HepG2 (cell line): ENCODE data around the gene OAT. TPM values are rescaled to one million over a fixed set of nuclear protein-coding genes. Genes with fewer than 3 reads are reported as not detected.

Experiments
- CREM ChIP-seq, 2 experiments: sonication (generic) in 1 of 2; formaldehyde crosslinking in 1 of 2; IDR thresholded peaks; 2 replicates each; pipeline versions ENCODE4 v1.4.0 to v1.6.1; 2016 to 2020; ENCODE audit warnings: antibody characterized with exemption in 1 of 2, mild to moderate bottlenecking in 1 of 2, missing genetic modification reagents in 1 of 2
- DMAP1 ChIP-seq: IDR thresholded peaks from 2 replicates; pipeline ENCODE4 v1.6.1; 2016
- EEA1 ChIP-seq: sonication (generic); formaldehyde crosslinking; IDR thresholded peaks from 2 replicates; pipeline ENCODE4 v1.5.1; 2020; ENCODE audit warnings: mild to moderate bottlenecking, missing genetic modification reagents, borderline replicate concordance
- FOXA3 ChIP-seq: IDR thresholded peaks from 2 replicates; pipeline ENCODE4 v1.6.1; 2016; ENCODE audit warnings: missing genetic modification reagents, missing compliant biosample characterization
- FOXO1 ChIP-seq: sonication (generic); formaldehyde crosslinking; IDR thresholded peaks from 2 replicates; pipeline ENCODE4 v1.4.0; 2020; ENCODE audit warnings: missing genetic modification reagents
- HNF4A ChIP-seq: sonication (generic); formaldehyde crosslinking; IDR thresholded peaks from 2 replicates; pipeline ENCODE4 v1.4.0; 2020; ENCODE audit warnings: missing genetic modification reagents
- JUNB ChIP-seq: sonication (generic); formaldehyde crosslinking; IDR thresholded peaks from 2 replicates; pipeline ENCODE4 v1.8.0; 2022; ENCODE audit warnings: missing genetic modification reagents, mild to moderate bottlenecking, borderline replicate concordance
- MXD4 ChIP-seq: IDR thresholded peaks from 2 replicates; pipeline ENCODE4 v1.6.1; 2016; ENCODE audit warnings: mild to moderate bottlenecking, missing biosample characterization, missing genetic modification reagents
- NCOA1 ChIP-seq: sonication (generic); formaldehyde crosslinking; IDR thresholded peaks from 2 replicates; pipeline ENCODE4 v1.9.0; 2021; ENCODE audit warnings: missing genetic modification reagents
- NCOR1 ChIP-seq: fragments of 200-600 bp; sonication (generic); IDR thresholded peaks from 2 replicates; pipeline ENCODE4 v1.7.0; 2017; ENCODE audit warnings: antibody characterized with exemption, low read length, borderline replicate concordance
- NFE2L2 ChIP-seq: fragments of 150-350 bp; IDR thresholded peaks from 2 replicates; pipeline ENCODE4 v1.6.1; 2014; ENCODE audit warnings: low read length
- NR2F2 ChIP-seq: IDR thresholded peaks from 2 replicates; pipeline ENCODE4 v1.6.1; 2012; ENCODE audit warnings: low read depth, inconsistent platforms, borderline replicate concordance
- POLR2A ChIP-seq, 2 experiments: IDR thresholded peaks; 2 replicates each; pipeline ENCODE4 v1.6.1; 2011; ENCODE audit warnings: low read depth in 2 of 2, low read length in 2 of 2, mild to moderate bottlenecking in 1 of 2, moderate library complexity in 1 of 2; ENCODE audit not compliant: insufficient read depth in 1 of 2
- PTBP1 ChIP-seq: fragments of 200-400 bp; formaldehyde crosslinking; IDR thresholded peaks from 2 replicates; pipeline ENCODE4 v1.6.1; 2018; ENCODE audit warnings: low read length, low read depth; ENCODE audit not compliant: poor library complexity, severe bottlenecking
- RAD21 ChIP-seq: fragments of 450-650 bp; formaldehyde crosslinking; IDR thresholded peaks from 2 replicates; pipeline ENCODE4 v1.5.0; 2020; ENCODE audit warnings: mild to moderate bottlenecking
- SIX1 ChIP-seq: sonication (generic); formaldehyde crosslinking; IDR thresholded peaks from 2 replicates; pipeline ENCODE4 v1.4.0; 2020; ENCODE audit warnings: missing genetic modification reagents, borderline replicate concordance
- TBX2 ChIP-seq: sonication (generic); formaldehyde crosslinking; IDR thresholded peaks from 2 replicates; pipeline ENCODE4 v1.5.0; 2020; ENCODE audit warnings: missing genetic modification reagents, mild to moderate bottlenecking, borderline replicate concordance
- THAP9 ChIP-seq: sonication (generic); formaldehyde crosslinking; IDR thresholded peaks from 2 replicates; pipeline ENCODE4; 2020; ENCODE audit warnings: missing genetic modification reagents, mild to moderate bottlenecking, borderline replicate concordance
- TRIM22 ChIP-seq: fragments of 450-650 bp; IDR thresholded peaks from 2 replicates; pipeline ENCODE4 v1.6.1; 2017
- ZBTB34 ChIP-seq: sonication (generic); formaldehyde crosslinking; IDR thresholded peaks from 2 replicates; pipeline ENCODE4 v1.8.0; 2022; ENCODE audit warnings: mild to moderate bottlenecking, missing genetic modification reagents
- ZBTB42 ChIP-seq: sonication (generic); formaldehyde crosslinking; IDR thresholded peaks from 2 replicates; pipeline ENCODE4 v1.5.0; 2020; ENCODE audit warnings: mild to moderate bottlenecking, missing genetic modification reagents
- ZNF263 ChIP-seq: sonication (generic); formaldehyde crosslinking; IDR thresholded peaks from 2 replicates; pipeline ENCODE4 v1.4.0; 2020; ENCODE audit warnings: missing genetic modification reagents
- ZNF282 ChIP-seq: fragments of 450-650 bp; IDR thresholded peaks from 2 replicates; pipeline ENCODE4 v1.6.1; 2018; ENCODE audit not compliant: partially characterized antibody
- polyA plus RNA-seq, 8 experiments: library from polyadenylated mRNA; depleted of rRNA in 3 of 8; stranded (reverse) in 7 of 8; unstranded in 1 of 8; fragments of >200 nt; fragmentation: Illumina TruSeq in 4 of 8; extraction: Trizol in 4 of 8; gene quantifications; 2 replicates each; pipeline versions ENCODE4 v1.2.1 to v1.2.3, GENCODE V29; 2011 to 2016; ENCODE audit warnings: low read depth in 4 of 8, missing spikeins in 1 of 8, mixed read lengths in 1 of 8; ENCODE audit not compliant: insufficient read depth in 1 of 8
- total RNA-seq, 5 experiments: library from RNA; depleted of rRNA; stranded (reverse); fragments of >200 nt; fragmentation: Illumina TruSeq; extraction: Trizol; gene quantifications; 2 replicates each; pipeline ENCODE4 v1.2.3, GENCODE V29; 2016; ENCODE audit warnings: low read depth in 1 of 5
- TF ChIP-seq, protein P1 (sequence below): sonication (generic); formaldehyde crosslinking; IDR thresholded peaks from 2 replicates; pipeline ENCODE4 v1.8.0; 2022; ENCODE audit warnings: low read depth, missing genetic modification reagents

Gene OAT
- total and polyA plus RNA-seq, 2 of the 13 experiments (the other 11 are each of a cell fraction or from before 2014, with no cell fraction given), result 87.8 to 96.7 TPM

DNA sequence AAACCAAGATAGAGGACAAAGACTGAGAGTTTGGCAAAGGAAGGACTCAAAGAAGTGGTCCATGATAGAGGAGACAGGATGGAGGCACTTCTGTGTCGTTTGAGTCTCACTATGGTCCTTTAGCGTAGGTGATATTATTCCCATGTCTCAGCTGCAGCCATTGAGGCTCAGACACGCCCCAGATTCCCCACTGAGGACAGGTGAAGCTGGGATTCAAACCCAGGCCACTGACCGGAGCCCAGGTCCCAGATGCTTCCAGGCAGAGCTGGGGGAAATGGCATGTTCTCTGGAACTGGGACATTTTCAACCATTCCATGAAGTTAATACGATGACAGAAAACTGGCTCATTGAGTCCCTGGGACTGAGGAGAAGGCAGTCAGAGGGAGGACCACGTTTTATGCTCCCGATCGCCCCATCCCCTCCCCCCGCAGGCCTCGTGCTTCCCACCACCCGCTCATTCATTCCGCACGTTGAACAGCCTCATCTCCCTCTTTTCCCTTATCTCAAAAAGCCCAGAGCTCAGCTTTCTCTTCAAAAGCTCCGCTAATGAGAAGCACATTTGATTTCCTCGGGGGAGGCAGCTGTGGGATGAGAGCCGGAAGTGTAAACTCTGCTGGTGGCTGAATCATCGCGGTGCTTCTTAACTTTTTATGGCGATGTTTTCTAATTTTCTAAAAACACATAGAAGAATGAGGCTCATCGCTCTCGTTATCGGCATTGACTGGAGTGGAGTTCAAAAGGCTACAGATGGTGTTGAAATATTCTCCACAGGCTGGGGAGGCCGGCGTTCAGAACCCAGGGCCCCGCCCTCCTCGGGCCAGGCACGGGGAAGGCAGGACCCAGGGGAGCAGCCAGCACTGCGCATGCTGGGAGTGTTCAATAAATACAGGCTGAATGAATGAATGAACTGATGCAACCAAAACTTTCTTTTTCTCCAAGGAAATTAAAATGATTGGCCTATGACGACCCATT, 64.0 kb downstream of the OAT start (continued):
- TF ChIP-seq PTBP1, result no peak
- TF ChIP-seq NCOA1, result no peak
- 0 out of 2 replicates have a peak, but pooled peaks have one; percentile 20 for TF ChIP-seq THAP9 (CRISPR knock-in tag)
- TF ChIP-seq JUNB, result peak; percentile 44; the same call in 1 of the 2 replicates
- 0 out of 2 replicates have a peak, but pooled peaks have one; percentile 28 for TF ChIP-seq SIX1 (CRISPR knock-in tag)
- TF ChIP-seq DMAP1 (CRISPR knock-in tag), result no peak
- TF ChIP-seq, protein P1, sequence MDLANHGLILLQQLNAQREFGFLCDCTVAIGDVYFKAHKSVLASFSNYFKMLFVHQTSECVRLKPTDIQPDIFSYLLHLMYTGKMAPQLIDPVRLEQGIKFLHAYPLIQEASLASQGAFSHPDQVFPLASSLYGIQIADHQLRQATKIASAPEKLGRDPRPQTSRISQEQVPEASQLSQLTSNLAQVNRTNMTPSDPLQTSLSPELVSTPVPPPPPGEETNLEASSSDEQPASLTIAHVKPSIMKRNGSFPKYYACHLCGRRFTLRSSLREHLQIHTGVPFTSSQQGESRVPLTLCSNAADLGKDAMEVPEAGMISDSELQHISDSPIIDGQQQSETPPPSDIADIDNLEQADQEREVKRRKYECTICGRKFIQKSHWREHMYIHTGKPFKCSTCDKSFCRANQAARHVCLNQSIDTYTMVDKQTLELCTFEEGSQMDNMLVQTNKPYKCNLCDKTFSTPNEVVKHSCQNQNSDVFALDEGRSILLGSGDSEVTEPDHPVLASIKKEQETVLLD (CRISPR knock-in tag), result no peak
- peak; percentile 90 for TF ChIP-seq ZNF263 (CRISPR knock-in tag)
- TF ChIP-seq FOXA3, result 0 out of 2 replicates have a peak, but pooled peaks have one; percentile 7
- TF ChIP-seq NR2F2, result no peak
- no peak for TF ChIP-seq ZNF282
- TF ChIP-seq NCOR1, result no peak
- TF ChIP-seq RAD21 (CRISPR knock-in tag), result no peak
- TF ChIP-seq ZBTB34 (CRISPR knock-in tag), result no peak
- no peak for TF ChIP-seq EEA1 (CRISPR knock-in tag)
- TF ChIP-seq NFE2L2, result no peak
- TF ChIP-seq FOXO1 (CRISPR knock-in tag), result no peak
- TF ChIP-seq CREM (IDR thresholded peaks at IDR 0.05), result 0 out of 2 replicates have a peak, but pooled peaks have one; percentile 38
- TF ChIP-seq CREM (CRISPR knock-in tag; IDR thresholded peaks at IDR 0.05), result no peak
- TF ChIP-seq HNF4A (CRISPR knock-in tag), result no peak
- TF ChIP-seq TRIM22, result no peak
- TF ChIP-seq ZBTB42 (CRISPR knock-in tag), result no peak
- peak; percentile 72; the same call in 1 of the 2 replicates for TF ChIP-seq TBX2 (CRISPR knock-in tag)
- TF ChIP-seq POLR2A (IDR thresholded peaks at IDR 0.05; ENCODE audit: insufficient read depth in 1 of 2, low read depth in 2 of 2, low read length in 2 of 2), result no peak
- no peak for TF ChIP-seq MXD4 (CRISPR knock-in tag)
